GM12892 (cell line): Measurements from ENCODE around the gene PRR35.

Experiments used
- POLR2A ChIP-seq: IDR thresholded peaks from 2 replicates; pipeline ENCODE4 v1.6.1; 2011; ENCODE audit warnings: low read depth, low read length, control low read depth
- POLR2AphosphoS5 ChIP-seq: IDR thresholded peaks from 2 replicates; pipeline ENCODE4 v1.6.1; 2011; ENCODE audit warnings: low read depth, low read length, control low read depth

DNA sequence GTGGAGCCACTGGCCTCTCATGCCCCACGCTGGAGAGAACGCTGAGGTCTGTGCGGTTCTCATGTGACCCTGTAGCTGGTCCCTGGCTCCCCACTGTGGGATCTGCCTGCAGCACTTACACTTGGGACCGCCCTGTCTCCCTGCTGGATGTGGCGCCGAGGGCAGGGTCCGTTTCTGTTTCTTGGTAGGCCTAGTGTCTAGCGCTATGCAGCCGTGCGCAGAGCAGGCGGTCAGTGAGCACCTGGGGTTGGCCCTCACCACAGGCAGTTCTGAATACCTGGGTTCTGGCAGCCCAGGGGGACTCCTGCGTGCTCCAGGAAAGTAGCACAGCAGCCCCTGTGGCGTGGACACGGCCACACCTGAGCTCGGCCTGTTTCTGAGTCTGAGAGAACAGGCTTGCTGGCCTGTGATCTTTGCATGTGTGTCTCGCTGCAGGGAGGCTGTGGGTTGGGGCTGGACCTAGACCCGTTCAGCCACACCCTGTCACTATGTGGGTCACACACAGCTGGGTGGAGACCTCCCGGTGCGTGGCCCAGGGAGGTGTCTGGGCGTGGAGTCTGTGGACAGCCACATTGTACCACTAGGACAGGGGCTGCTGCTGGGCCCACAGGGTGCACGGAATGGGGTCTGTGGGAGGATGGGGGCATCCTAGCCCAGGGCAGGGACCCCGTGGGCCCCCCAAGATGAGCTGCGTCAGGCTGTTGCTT lies 29.9 kb upstream of the PRR35 start:
- TF ChIP-seq POLR2A = no peak
- no peak for TF ChIP-seq POLR2AphosphoS5
